K562 (cell line): Measurements from ENCODE around the gene PNPLA7. TPM values are rescaled to one million over a fixed set of nuclear protein-coding genes. Genes with fewer than 3 reads are reported as not detected.

Experiments used
- ATAC-seq: fragments of 200-7000 bp; cut with Tn5 transposase; 3 replicates; pipeline ENCODE4 v1.9.1; 2020; ENCODE audit warnings: moderate library complexity
- BruUV-seq: library from RNA; stranded (reverse); fragments of 400-500 nt; replicated peaks from 2 replicates; lab custom pipeline; 2021; lab: Mats Ljungman, UMichigan
- CTCF ChIA-PET: fragments of 300-600 bp; formaldehyde crosslinking; extraction: SDS; loops from one replicate; lab custom pipeline; 2021; ENCODE audit warnings: low intra/inter-chr PET ratio; lab: Yijun Ruan, JAX
- POLR2A ChIA-PET: fragments of 300-600, 350-650 bp; sonication (Branson Sonifier 250); formaldehyde crosslinking; extraction: SDS; loops from one replicate; lab custom pipeline; 2021; ENCODE audit warnings: antibody characterized with exemption, inconsistent platforms; lab: Yijun Ruan, JAX
- DNase-seq, 4 experiments: peaks; one replicate each; pipeline versions ENCODE4 v3.0.0 to v3.0.0-alpha.2; 2011 to 2018; ENCODE audit warnings: low spot score in 3 of 4, mixed read lengths in 3 of 4; ENCODE audit errors: extremely low read depth in 1 of 4
- FAIRE-seq: peaks from 2 replicates; lab custom pipeline; 2011; peaks lifted over from hg19 to GRCh38; lab: Jason Lieb, UNC
- H2AFZ ChIP-seq: 2 replicates; pipeline ENCODE4 v1.6.0; 2011; ENCODE audit warnings: low read depth, low read length, control low read depth, inconsistent platforms
- H3K27ac ChIP-seq: fragments of 200-600 bp; 3 replicates; pipeline ENCODE4 v1.8.0; 2011; ENCODE audit warnings: low read depth, mild to moderate bottlenecking, control low read depth, inconsistent platforms, low read length, moderate library complexity, mixed read lengths; ENCODE audit errors: extremely low read depth
- H3K27me3 ChIP-seq, 2 experiments: fragments of 300-600 bp in 1 of 2; 2 replicates in 1 of 2; 3 replicates in 1 of 2; pipeline versions ENCODE4 v1.6.0 to v1.8.0; 2011; ENCODE audit warnings: inconsistent platforms in 2 of 2, low read length in 2 of 2, mild to moderate bottlenecking in 1 of 2, mixed read lengths in 1 of 2, moderate library complexity in 1 of 2; ENCODE audit not compliant: control insufficient read depth in 2 of 2, insufficient read depth in 2 of 2
- H3K36me3 ChIP-seq: fragments of 300-600 bp; 3 replicates; pipeline ENCODE4 v1.8.0; 2011; ENCODE audit warnings: mild to moderate bottlenecking, low read length, inconsistent platforms; ENCODE audit not compliant: control insufficient read depth, insufficient read depth
- H3K4me1 ChIP-seq, 2 experiments: fragments of 200-600 bp in 1 of 2; replicated peaks in 1 of 2; 2 replicates in 1 of 2; 3 replicates in 1 of 2; pipeline versions ENCODE4 v1.5.1 to v1.8.0; 2011; ENCODE audit warnings: inconsistent platforms in 2 of 2, low read length in 2 of 2, mild to moderate bottlenecking in 1 of 2, mixed read lengths in 1 of 2, moderate library complexity in 1 of 2; ENCODE audit not compliant: control insufficient read depth in 2 of 2, insufficient read depth in 2 of 2
- H3K4me2 ChIP-seq: 2 replicates; pipeline ENCODE4 v1.6.1; 2011; ENCODE audit warnings: low read length, control low read depth, inconsistent platforms, mixed read lengths; ENCODE audit not compliant: insufficient read depth
- H3K4me3 ChIP-seq: fragments of 200-600 bp; sonication (generic), shearing (Covaris generic); 2 replicates; pipeline ENCODE4 v1.5.1; 2016; ENCODE audit warnings: control low read depth, inconsistent platforms
- H3K79me2 ChIP-seq: fragments of 200-600 bp; 3 replicates; pipeline ENCODE4 v1.8.0; 2011; ENCODE audit warnings: low read length, inconsistent platforms; ENCODE audit not compliant: control insufficient read depth, insufficient read depth
- H3K9ac ChIP-seq, 2 experiments: 2 replicates each; pipeline versions ENCODE4 v1.6.0 to v1.6.1; 2011; ENCODE audit warnings: low read depth in 2 of 2, low read length in 2 of 2, control low read depth in 1 of 2, inconsistent platforms in 1 of 2, mild to moderate bottlenecking in 1 of 2, mixed read lengths in 1 of 2; ENCODE audit not compliant: insufficient read depth in 1 of 2
- H3K9me1 ChIP-seq: one replicate; pipeline ENCODE4 v1.6.0; 2011; ENCODE audit warnings: inconsistent platforms, mild to moderate bottlenecking, low read length, moderate library complexity; ENCODE audit not compliant: control insufficient read depth, insufficient read depth
- H3K9me3 ChIP-seq: replicated peaks from 2 replicates; pipeline ENCODE4 v1.5.1; 2011; ENCODE audit warnings: low read depth, low read length, inconsistent platforms; ENCODE audit not compliant: control insufficient read depth, insufficient read depth
- H4K20me1 ChIP-seq: replicated peaks from 2 replicates; pipeline ENCODE4 v1.6.1; 2011; ENCODE audit warnings: low read length, inconsistent platforms, mixed read lengths; ENCODE audit not compliant: control insufficient read depth, insufficient read depth
- CEBPG ChIP-seq, 3 experiments: fragments of 200-800 bp in 1 of 3; sonication (Bioruptor generic) in 1 of 3; sonication (generic) in 1 of 3; formaldehyde crosslinking in 1 of 3; IDR thresholded peaks in 2 of 3; conservative IDR thresholded peaks in 1 of 3; 2 replicates each; pipeline versions ENCODE4 v1.6.1 to v1.8.0; 2016 to 2022; ENCODE audit warnings: missing compliant biosample characterization in 2 of 3, missing genetic modification characterization in 2 of 3, mild to moderate bottlenecking in 1 of 3, missing genetic modification reagents in 1 of 3
- CHD4 ChIP-seq: fragments of 200-600 bp; sonication (generic); IDR thresholded peaks from 3 replicates; pipeline ENCODE4 v1.6.1; 2012; ENCODE audit warnings: low read depth, mild to moderate bottlenecking, mixed read lengths, low read length, inconsistent platforms; ENCODE audit not compliant: insufficient read depth, insufficient replicate concordance, poor library complexity, severe bottlenecking
- E2F6 ChIP-seq, 2 experiments: IDR thresholded peaks; 2 replicates each; pipeline ENCODE4 v1.6.1; 2011; ENCODE audit warnings: borderline replicate concordance in 1 of 2, control low read depth in 1 of 2, low read depth in 1 of 2, low read length in 1 of 2, mild to moderate bottlenecking in 1 of 2, mixed read lengths in 1 of 2, moderate library complexity in 1 of 2; ENCODE audit not compliant: insufficient read depth in 1 of 2, insufficient read length in 1 of 2, poor library complexity in 1 of 2, severe bottlenecking in 1 of 2; ENCODE audit errors: extremely low read depth in 1 of 2
- MAX ChIP-seq: sonication (generic); formaldehyde crosslinking; IDR thresholded peaks from 2 replicates; pipeline ENCODE4 v1.9.0; 2022; ENCODE audit warnings: mild to moderate bottlenecking, missing genetic modification reagents
- SRF ChIP-seq, 2 experiments: fragments of 250-450, 450-650 bp in 1 of 2; sonication (Bioruptor Pico) in 1 of 2; sonication (generic) in 1 of 2; formaldehyde crosslinking; IDR thresholded peaks; 2 replicates each; pipeline versions ENCODE4 v1.5.0 to v1.5.1; 2020 to 2022; ENCODE audit warnings: mild to moderate bottlenecking in 1 of 2, missing genetic modification reagents in 1 of 2
- ZNF282 ChIP-seq: sonication (generic); formaldehyde crosslinking; IDR thresholded peaks from 2 replicates; pipeline ENCODE4 v1.8.1; 2023; ENCODE audit warnings: missing genetic modification reagents
- ZNF57 ChIP-seq: fragments of 450-650 bp; formaldehyde crosslinking; IDR thresholded peaks from 2 replicates; pipeline ENCODE4 v1.4.0; 2020; ENCODE audit warnings: mild to moderate bottlenecking, moderate library complexity
- ZNF75A ChIP-seq: fragments of 450-650 bp; formaldehyde crosslinking; IDR thresholded peaks from 2 replicates; pipeline ENCODE4 v1.4.0; 2020; ENCODE audit warnings: mild to moderate bottlenecking
- WGBS: fragments of 100-300 bp; shearing (Covaris generic); methylation state at CpG from one replicate; pipeline ENCODE4 v1.1.6; 2016; ENCODE audit warnings: low coverage, mixed read lengths; ENCODE audit not compliant: insufficient coverage; ENCODE audit errors: missing lambda C conversion rate; 5-methylcytosine and 5-hydroxymethylcytosine counted together
- in situ Hi-C: fragments of 300-500 bp; cut with MboI; formaldehyde crosslinking; loops from 4 replicates; pipeline ENCODE4 v1.15.0; 2018; ENCODE audit warnings: inconsistent platforms, mixed read lengths
- intact Hi-C: fragments of 100-400 bp; cut with micrococcal nuclease; formaldehyde crosslinking; loops from 2 replicates; pipeline ENCODE4 v1.14.2; 2022
- polyA plus RNA-seq, 8 experiments: library from polyadenylated mRNA; depleted of rRNA in 4 of 8; stranded (reverse) in 5 of 8; unstranded in 3 of 8; fragments of >200 nt; fragmentation: Nextera tagmentation in 2 of 8; fragmentation: Illumina TruSeq in 1 of 8; extraction: Ambion mirVana in 2 of 8; extraction: Trizol in 1 of 8; gene quantifications; 2 replicates each; pipeline versions ENCODE4 v1.2.1 to v1.2.3, GENCODE V29; 2011 to 2014; ENCODE audit warnings: inconsistent platforms in 1 of 8, missing spikeins in 1 of 8
- total RNA-seq, 7 experiments: library from RNA; depleted of rRNA in 6 of 7; stranded (reverse); fragments of >200 nt in 6 of 7; fragmentation: Illumina TruSeq in 2 of 7; extraction: Trizol in 2 of 7; gene quantifications; 2 replicates each; pipeline versions ENCODE4 v1.2.1 to v1.2.3, GENCODE V29; 2011 to 2021; ENCODE audit warnings: low replicate concordance in 1 of 7

PNPLA7 gene
- total and polyA plus RNA-seq, 9 of the 15 experiments (the other 6 are each of a cell fraction or from before 2014, with no cell fraction given) = 0.01 to 0.85 (median 0.19) TPM; not detected in 1

GRCh38 chr9:137514691-137515337, 35.4 kb downstream of the PNPLA7 start:
- POLR2A ChIA-PET = interaction anchor here (0.7 kb wide), 2 partner anchors 17 to 31 kb away, joined by 3 to 4 read pairs; no protein-coding TSS in a partner anchor
- Histone ChIP-seq H3K9ac (no peak overlapping the region; a peak in 1 of 4 replicates), H3K4me1 (peaks cover 13 to 44% of the 10 kb centered on the region in 2 experiments; a peak in 4 of 5 replicates), H3K9me3 (no peaks in the 10 kb centered on the region), H3K4me3 (no peak overlapping the region), H3K36me3 (no peaks in the 10 kb centered on the region), H3K27ac (no peak overlapping the region), H3K4me2 (no peak overlapping the region), H3K9me1 (no peaks in the 10 kb centered on the region), H3K79me2 (no peaks in the 10 kb centered on the region), H2AFZ (no peak overlapping the region), H4K20me1 (no peaks in the 10 kb centered on the region), H3K27me3 (no peaks in the 10 kb centered on the region)
- in situ Hi-C loops = no loop called here
- no TSS peak for BruUV-seq
- TF ChIP-seq ZNF75A (CRISPR knock-in tag) = no peak
- no peak for TF ChIP-seq SRF (CRISPR knock-in tag; IDR thresholded peaks at IDR 0.05)
- TF ChIP-seq E2F6 (IDR thresholded peaks at IDR 0.05; ENCODE audit: borderline replicate concordance in 1 of 2, extremely low read depth in 1 of 2, insufficient read depth in 1 of 2, insufficient read length in 1 of 2, low read depth in 1 of 2, low read length in 1 of 2, poor library complexity in 1 of 2, severe bottlenecking in 1 of 2) = peak in 1 of 2 experiments; percentile 50
- TF ChIP-seq MAX (CRISPR knock-in tag) = peak; percentile 65
- no peak for TF ChIP-seq CHD4
- no peak for TF ChIP-seq ZNF282 (CRISPR knock-in tag)
- TF ChIP-seq CEBPG (CRISPR knock-in tag; IDR thresholded peaks at IDR 0.05) = no peak
- TF ChIP-seq CEBPG (tag; conservative IDR thresholded peaks at IDR 0.05 in 1 of 2, IDR thresholded peaks at IDR 0.05 in 1 of 2) = no peak
- TF ChIP-seq ZNF57 (CRISPR knock-in tag) = no peak
- intact Hi-C loops = no loop called here
- DNase-seq (no peak), FAIRE-seq (no peak), ATAC-seq (no peak)
- 58% methylated on average over 4 of the region's 30 CpGs for WGBS
- CTCF ChIA-PET = no interaction called here
